Measurements from ENCODE around the gene TM9SF3. TPM values are rescaled to one million over a fixed set of nuclear protein-coding genes. Genes with fewer than 3 reads are reported as not detected.
A peak's percentile ranks its signal among the peaks of the same experiment; 100 is the strongest.

Gene TM9SF3
- total and polyA plus RNA-seq, 2 donors (not counting 1 experiment from before 2014, with no cell fraction given): 103 to 107 TPM

DNA sequence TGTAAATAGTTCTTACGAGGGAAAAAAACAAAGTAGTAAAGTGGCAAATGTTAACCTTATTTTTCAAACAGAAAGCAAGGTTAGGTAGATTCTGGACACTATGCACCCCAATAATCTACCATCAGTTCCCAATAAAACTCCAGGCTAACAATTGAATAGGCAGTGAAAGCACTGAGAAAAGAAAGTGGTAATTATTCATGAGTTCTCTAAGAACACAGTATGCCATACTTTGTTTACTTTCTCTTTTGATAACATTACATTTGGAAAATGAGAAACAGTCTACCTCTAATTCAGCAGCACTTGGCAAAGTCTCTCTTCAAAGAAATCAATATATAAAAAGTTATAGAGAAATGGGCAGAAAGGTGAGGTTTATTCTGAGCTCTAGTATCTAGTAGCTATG is 18.4 kb downstream of the TM9SF3 start:
- H4K20me1 ChIP-seq (ENCODE audit: control insufficient read depth, extremely low read depth, insufficient read depth, low read length): peaks cover 5% of the 10 kb centered on the region

DNA sequence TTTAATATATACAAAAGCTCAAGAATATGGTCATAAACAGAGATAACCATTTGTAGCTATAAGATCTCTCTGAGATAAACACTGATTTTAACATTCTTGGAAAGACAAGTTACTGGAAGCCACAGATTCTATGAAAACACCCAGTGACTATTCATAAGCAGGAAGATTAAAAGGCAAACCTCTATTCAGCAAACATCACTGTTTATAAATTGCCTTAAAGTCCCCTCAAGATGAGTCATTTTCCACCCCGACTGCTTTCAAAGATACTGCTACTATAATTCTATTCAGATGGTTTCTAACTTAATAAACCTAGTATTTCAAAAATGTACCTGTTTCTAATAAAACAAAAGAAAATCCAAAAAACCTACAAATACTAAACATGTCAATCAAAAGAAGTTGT is 21.0 kb downstream of the TM9SF3 start:
- no peak for TF ChIP-seq EZH2 (IDR thresholded peaks at IDR 0.05; ENCODE audit: low read length, missing control alignments)
- TF ChIP-seq, protein P1, sequence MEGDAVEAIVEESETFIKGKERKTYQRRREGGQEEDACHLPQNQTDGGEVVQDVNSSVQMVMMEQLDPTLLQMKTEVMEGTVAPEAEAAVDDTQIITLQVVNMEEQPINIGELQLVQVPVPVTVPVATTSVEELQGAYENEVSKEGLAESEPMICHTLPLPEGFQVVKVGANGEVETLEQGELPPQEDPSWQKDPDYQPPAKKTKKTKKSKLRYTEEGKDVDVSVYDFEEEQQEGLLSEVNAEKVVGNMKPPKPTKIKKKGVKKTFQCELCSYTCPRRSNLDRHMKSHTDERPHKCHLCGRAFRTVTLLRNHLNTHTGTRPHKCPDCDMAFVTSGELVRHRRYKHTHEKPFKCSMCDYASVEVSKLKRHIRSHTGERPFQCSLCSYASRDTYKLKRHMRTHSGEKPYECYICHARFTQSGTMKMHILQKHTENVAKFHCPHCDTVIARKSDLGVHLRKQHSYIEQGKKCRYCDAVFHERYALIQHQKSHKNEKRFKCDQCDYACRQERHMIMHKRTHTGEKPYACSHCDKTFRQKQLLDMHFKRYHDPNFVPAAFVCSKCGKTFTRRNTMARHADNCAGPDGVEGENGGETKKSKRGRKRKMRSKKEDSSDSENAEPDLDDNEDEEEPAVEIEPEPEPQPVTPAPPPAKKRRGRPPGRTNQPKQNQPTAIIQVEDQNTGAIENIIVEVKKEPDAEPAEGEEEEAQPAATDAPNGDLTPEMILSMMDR (conservative IDR thresholded peaks at IDR 0.05 in 1 of 2, IDR thresholded peaks at IDR 0.05 in 1 of 2; ENCODE audit: low read depth in 1 of 2, low read length in 2 of 2): no peak
- Histone ChIP-seq H3K27ac (ENCODE audit: insufficient read depth, low read length) (no peak overlapping the region), H3K9me3 (ENCODE audit: control insufficient read depth, insufficient read depth, low read depth, low read length) (no peaks in the 10 kb centered on the region), H4K20me1 (ENCODE audit: control insufficient read depth, extremely low read depth, insufficient read depth, low read length) (peaks cover 5% of the 10 kb centered on the region), H3K9ac (ENCODE audit: insufficient read depth, low read length) (no peak overlapping the region), H3K4me1 (ENCODE audit: control insufficient read depth, extremely low read depth, insufficient read depth, low read length) (no peaks in the 10 kb centered on the region), H3K27me3 (ENCODE audit: control insufficient read depth, insufficient read depth, low read length) (no peaks in the 10 kb centered on the region), H3K79me2 (ENCODE audit: control insufficient read depth, insufficient read depth, low read length) (peaks cover 50% of the 10 kb centered on the region), H2AFZ (ENCODE audit: low read length) (no peak overlapping the region), H3K4me3 (replicated peaks in 1 of 4; ENCODE audit: control extremely low read depth in 1 of 4, insufficient read depth in 1 of 4, low read depth in 3 of 4, low read length in 4 of 4) (no peak overlapping the region), H3K36me3 (ENCODE audit: control insufficient read depth, insufficient read depth, low read length) (no peaks in the 10 kb centered on the region), H3K4me2 (ENCODE audit: extremely low read depth, insufficient read depth, low read length) (no peak overlapping the region)
- peak; percentile 65 to 73 for DNase-seq (ENCODE audit: low read depth in 2 of 2)

More for the DNA sequence above, 18.4 kb downstream of the TM9SF3 start:
- Histone ChIP-seq H3K4me3 (replicated peaks in 1 of 4; ENCODE audit: control extremely low read depth in 1 of 4, insufficient read depth in 1 of 4, low read depth in 3 of 4, low read length in 4 of 4) (no peak overlapping the region), H3K4me1 (ENCODE audit: control insufficient read depth, extremely low read depth, insufficient read depth, low read length) (no peaks in the 10 kb centered on the region), H3K9me3 (ENCODE audit: control insufficient read depth, insufficient read depth, low read depth, low read length) (no peaks in the 10 kb centered on the region), H3K36me3 (ENCODE audit: control insufficient read depth, insufficient read depth, low read length) (no peaks in the 10 kb centered on the region), H3K4me2 (ENCODE audit: extremely low read depth, insufficient read depth, low read length) (no peak overlapping the region), H3K79me2 (ENCODE audit: control insufficient read depth, insufficient read depth, low read length) (peaks cover 70% of the 10 kb centered on the region), H3K27me3 (ENCODE audit: control insufficient read depth, insufficient read depth, low read length) (no peaks in the 10 kb centered on the region), H2AFZ (ENCODE audit: low read length) (no peak overlapping the region), H3K27ac (ENCODE audit: insufficient read depth, low read length) (no peak overlapping the region), H3K9ac (ENCODE audit: insufficient read depth, low read length) (no peak overlapping the region)
- no peak for DNase-seq (ENCODE audit: low read depth in 2 of 2)
- TF ChIP-seq, protein P1 (conservative IDR thresholded peaks at IDR 0.05 in 1 of 2, IDR thresholded peaks at IDR 0.05 in 1 of 2; ENCODE audit: low read depth in 1 of 2, low read length in 2 of 2): no peak
- no peak for TF ChIP-seq EZH2 (IDR thresholded peaks at IDR 0.05; ENCODE audit: low read length, missing control alignments)

DNA sequence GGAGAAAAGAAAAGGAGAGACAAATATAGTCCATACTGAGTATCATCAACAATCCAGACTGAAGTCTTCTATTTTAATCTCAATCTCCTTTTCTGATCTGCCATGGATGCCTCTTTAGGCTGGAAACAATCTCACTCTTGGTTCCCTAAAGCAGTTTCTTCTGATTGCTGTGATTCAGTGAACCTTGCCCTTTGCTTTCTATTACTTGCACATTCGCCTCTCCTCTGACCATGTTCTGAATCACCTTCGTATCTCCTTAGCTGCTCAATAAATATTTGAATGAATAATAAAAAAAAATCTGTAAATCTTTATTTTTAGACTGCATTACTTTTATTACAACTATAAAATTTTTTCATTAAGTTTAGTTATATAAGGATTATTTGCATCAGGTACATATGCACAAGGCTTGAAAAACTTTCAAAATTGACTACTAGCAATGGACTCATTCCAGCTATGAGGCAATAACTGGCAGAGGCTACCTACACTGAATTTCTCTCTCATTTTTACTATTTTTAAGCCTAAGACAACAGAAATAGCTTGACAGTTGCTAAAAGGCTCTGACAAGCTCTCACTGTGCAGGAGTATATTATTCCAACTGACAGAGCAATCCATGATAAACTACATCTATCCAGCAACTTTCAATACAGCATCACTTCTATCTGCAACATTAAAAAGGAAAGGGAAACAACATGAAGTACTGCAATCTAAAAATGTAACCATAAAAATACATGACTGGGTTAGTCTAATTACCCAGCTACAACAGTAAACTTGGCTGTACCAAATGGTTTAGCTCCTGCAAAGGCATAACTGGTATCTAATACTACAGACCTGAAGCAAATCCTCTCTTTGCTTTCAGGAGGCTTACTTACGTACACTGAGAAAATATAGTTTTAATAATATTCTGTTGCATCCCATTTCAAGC is 25.6 kb downstream of the TM9SF3 start:
- Histone ChIP-seq H2AFZ (ENCODE audit: low read length) (no peak overlapping the region), H3K79me2 (ENCODE audit: control insufficient read depth, insufficient read depth, low read length) (peaks cover 17% of the 10 kb centered on the region), H3K27ac (ENCODE audit: insufficient read depth, low read length) (no peak overlapping the region), H4K20me1 (ENCODE audit: control insufficient read depth, extremely low read depth, insufficient read depth, low read length) (peaks cover 6% of the 10 kb centered on the region), H3K4me1 (ENCODE audit: control insufficient read depth, extremely low read depth, insufficient read depth, low read length) (no peaks in the 10 kb centered on the region), H3K4me2 (ENCODE audit: extremely low read depth, insufficient read depth, low read length) (no peak overlapping the region), H3K9me3 (ENCODE audit: control insufficient read depth, insufficient read depth, low read depth, low read length) (no peaks in the 10 kb centered on the region), H3K9ac (ENCODE audit: insufficient read depth, low read length) (no peak overlapping the region), H3K27me3 (ENCODE audit: control insufficient read depth, insufficient read depth, low read length) (no peaks in the 10 kb centered on the region), H3K4me3 (replicated peaks in 1 of 4; ENCODE audit: control extremely low read depth in 1 of 4, insufficient read depth in 1 of 4, low read depth in 3 of 4, low read length in 4 of 4) (no peak overlapping the region), H3K36me3 (ENCODE audit: control insufficient read depth, insufficient read depth, low read length) (no peaks in the 10 kb centered on the region)
- TF ChIP-seq, protein P1 (conservative IDR thresholded peaks at IDR 0.05 in 1 of 2, IDR thresholded peaks at IDR 0.05 in 1 of 2; ENCODE audit: low read depth in 1 of 2, low read length in 2 of 2): no peak
- TF ChIP-seq EZH2 (IDR thresholded peaks at IDR 0.05; ENCODE audit: low read length, missing control alignments): no peak
- DNase-seq (ENCODE audit: low read depth in 2 of 2): peak; percentile 12 to 31
